Endothelial cell of umbilical vein (primary cell): ENCODE data around the gene CROCC2.

Experiments
- EZH2 ChIP-seq: IDR thresholded peaks from 2 replicates; pipeline ENCODE4 v1.6.1; 2012; ENCODE audit warnings: borderline replicate concordance, low read depth, mild to moderate bottlenecking, moderate library complexity, low read length, inconsistent platforms; ENCODE audit not compliant: severe bottlenecking
- MYC ChIP-seq: IDR thresholded peaks from one replicate; pipeline ENCODE4 v1.6.1; 2011; ENCODE audit warnings: mild to moderate bottlenecking, low read depth, low read length
- POLR2A ChIP-seq: IDR thresholded peaks from 2 replicates; pipeline ENCODE4 v1.6.1; 2012; ENCODE audit warnings: low read depth, mild to moderate bottlenecking, control low read depth, low read length
- TF ChIP-seq, protein P1 (sequence below), 2 donors: IDR thresholded peaks; 1 replicate in 1 of 2; 2 replicates in 1 of 2; pipeline ENCODE4 v1.5.1; 2011; ENCODE audit warnings: low read length in 2 of 2, mild to moderate bottlenecking in 2 of 2, moderate library complexity in 2 of 2, control low read depth in 1 of 2, inconsistent platforms in 1 of 2, low read depth in 1 of 2; ENCODE audit not compliant: insufficient read depth in 1 of 2; ENCODE audit errors: extremely low read depth in 1 of 2
- TF ChIP-seq, protein P2 (sequence below): IDR thresholded peaks from 2 replicates; pipeline ENCODE4 v1.6.1; 2011; ENCODE audit not compliant: insufficient read depth, insufficient read length

DNA sequence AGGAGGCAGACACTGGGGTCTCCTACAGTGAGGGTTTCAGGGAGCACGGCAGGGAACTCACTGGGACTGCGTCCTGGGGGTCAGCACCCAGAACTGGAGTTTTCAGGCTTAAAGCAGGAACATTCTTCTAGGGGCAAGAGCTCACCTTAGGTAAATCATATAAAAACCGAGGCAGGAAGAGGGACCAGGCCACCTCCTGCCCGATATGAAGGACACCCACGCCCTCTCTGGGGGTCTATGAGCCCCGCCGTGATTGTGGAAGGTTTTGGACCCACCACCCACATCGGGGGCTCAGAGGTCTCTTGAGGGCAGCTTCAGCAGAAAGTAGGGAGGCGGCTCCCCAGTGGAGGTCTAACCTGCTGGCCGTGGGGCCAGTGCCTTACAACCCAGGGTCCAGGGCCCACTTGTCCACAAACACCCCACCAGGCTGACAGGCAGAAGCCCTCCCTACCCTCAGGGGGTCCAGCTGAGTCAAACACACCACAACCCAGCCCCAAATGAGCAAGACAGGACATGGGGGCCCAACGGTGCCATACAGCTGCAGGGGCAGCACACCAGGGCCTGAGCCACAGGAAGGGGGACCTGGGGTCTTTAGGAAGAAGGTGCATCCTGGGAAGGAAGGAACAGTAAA, 25.3 kb downstream of the CROCC2 start:
- TF ChIP-seq POLR2A, result no peak
- TF ChIP-seq, protein P1, sequence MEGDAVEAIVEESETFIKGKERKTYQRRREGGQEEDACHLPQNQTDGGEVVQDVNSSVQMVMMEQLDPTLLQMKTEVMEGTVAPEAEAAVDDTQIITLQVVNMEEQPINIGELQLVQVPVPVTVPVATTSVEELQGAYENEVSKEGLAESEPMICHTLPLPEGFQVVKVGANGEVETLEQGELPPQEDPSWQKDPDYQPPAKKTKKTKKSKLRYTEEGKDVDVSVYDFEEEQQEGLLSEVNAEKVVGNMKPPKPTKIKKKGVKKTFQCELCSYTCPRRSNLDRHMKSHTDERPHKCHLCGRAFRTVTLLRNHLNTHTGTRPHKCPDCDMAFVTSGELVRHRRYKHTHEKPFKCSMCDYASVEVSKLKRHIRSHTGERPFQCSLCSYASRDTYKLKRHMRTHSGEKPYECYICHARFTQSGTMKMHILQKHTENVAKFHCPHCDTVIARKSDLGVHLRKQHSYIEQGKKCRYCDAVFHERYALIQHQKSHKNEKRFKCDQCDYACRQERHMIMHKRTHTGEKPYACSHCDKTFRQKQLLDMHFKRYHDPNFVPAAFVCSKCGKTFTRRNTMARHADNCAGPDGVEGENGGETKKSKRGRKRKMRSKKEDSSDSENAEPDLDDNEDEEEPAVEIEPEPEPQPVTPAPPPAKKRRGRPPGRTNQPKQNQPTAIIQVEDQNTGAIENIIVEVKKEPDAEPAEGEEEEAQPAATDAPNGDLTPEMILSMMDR (IDR thresholded peaks at IDR 0.05; ENCODE audit: extremely low read depth in 1 of 2, insufficient read depth in 1 of 2, low read depth in 1 of 2, low read length in 2 of 2), result no peak
- no peak for TF ChIP-seq EZH2
- TF ChIP-seq, protein P2, sequence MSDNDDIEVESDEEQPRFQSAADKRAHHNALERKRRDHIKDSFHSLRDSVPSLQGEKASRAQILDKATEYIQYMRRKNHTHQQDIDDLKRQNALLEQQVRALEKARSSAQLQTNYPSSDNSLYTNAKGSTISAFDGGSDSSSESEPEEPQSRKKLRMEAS, result no peak
- TF ChIP-seq MYC, result no peak
